SK-N-SH (cell line): ENCODE results near the gene YDJC. TPM values are rescaled to one million over a fixed set of nuclear protein-coding genes. Genes with fewer than 3 reads are reported as not detected.
A peak's percentile ranks its signal among the peaks of the same experiment; 100 is the strongest.

Experiments used
- CTCF ChIA-PET: fragments of 300-600, 350-600 bp; formaldehyde crosslinking; extraction: SDS; loops from one replicate; lab custom pipeline; 2021; lab: Yijun Ruan, JAX
- POLR2A ChIA-PET: fragments of 350-600 bp; sonication (Branson Sonifier 250); formaldehyde crosslinking; extraction: SDS; loops from one replicate; lab custom pipeline; 2020; ENCODE audit warnings: antibody characterized with exemption, inconsistent platforms; lab: Yijun Ruan, JAX
- DNase-seq: peaks from one replicate; pipeline ENCODE4 v3.0.0; 2012
- H2AFZ ChIP-seq: fragments of 200-600 bp; sonication (generic); 2 replicates; pipeline ENCODE4 v1.8.1; 2016; ENCODE audit warnings: antibody characterized with exemption, mild to moderate bottlenecking, low read depth
- H3F3A ChIP-seq: fragments of 200-600 bp; sonication (generic); replicated peaks from 2 replicates; pipeline ENCODE3; 2016; ENCODE audit warnings: antibody characterized with exemption, mild to moderate bottlenecking; ENCODE audit not compliant: insufficient read depth
- H3K27ac ChIP-seq, 2 experiments: fragments of 200-500 bp in 1 of 2; fragments of 200-600 bp in 1 of 2; sonication (Bioruptor generic) in 1 of 2; sonication (generic), shearing (Covaris generic) in 1 of 2; 2 replicates each; pipeline versions ENCODE4 v1.5.1 to v1.6.1; 2014 to 2016; ENCODE audit warnings: low read depth in 2 of 2, inconsistent platforms in 1 of 2, low read length in 1 of 2, mild to moderate bottlenecking in 1 of 2, mixed read lengths in 1 of 2
- H3K27me3 ChIP-seq: fragments of 200-600 bp; sonication (generic), shearing (Covaris generic); 2 replicates; pipeline ENCODE4 v1.6.1; 2016; ENCODE audit warnings: mixed run types; ENCODE audit not compliant: insufficient read depth
- H3K36me3 ChIP-seq, 2 experiments: fragments of 200-500 bp in 1 of 2; fragments of 200-600 bp in 1 of 2; sonication (Bioruptor generic) in 1 of 2; sonication (generic) in 1 of 2; replicated peaks in 1 of 2; 2 replicates each; pipeline versions ENCODE3 to v1.5.1; 2014 to 2016; ENCODE audit warnings: low read length in 1 of 2, mild to moderate bottlenecking in 1 of 2; ENCODE audit not compliant: insufficient read depth in 2 of 2, control insufficient read depth in 1 of 2
- H3K4me1 ChIP-seq, 2 experiments: fragments of 200-500 bp in 1 of 2; fragments of 200-600 bp in 1 of 2; sonication (Bioruptor generic) in 1 of 2; sonication (generic), shearing (Covaris generic) in 1 of 2; 2 replicates each; pipeline versions ENCODE4 v1.5.1 to v1.6.1; 2014 to 2016; ENCODE audit warnings: low read depth in 1 of 2, low read length in 1 of 2, mixed run types in 1 of 2; ENCODE audit not compliant: insufficient read depth in 2 of 2, control insufficient read depth in 1 of 2
- H3K4me2 ChIP-seq: fragments of 200-600 bp; sonication (generic), shearing (Covaris generic); 2 replicates; pipeline ENCODE4 v1.6.1; 2017; ENCODE audit warnings: mixed run types
- H3K4me3 ChIP-seq, 2 experiments: fragments of 200-500 bp in 1 of 2; fragments of 200-600 bp in 1 of 2; sonication (Bioruptor generic) in 1 of 2; sonication (generic), shearing (Covaris generic) in 1 of 2; 2 replicates each; pipeline versions ENCODE4 v1.5.1 to v1.8.1; 2014 to 2016; ENCODE audit warnings: low read depth in 2 of 2, inconsistent platforms in 1 of 2, low read length in 1 of 2, mild to moderate bottlenecking in 1 of 2, mixed read lengths in 1 of 2, moderate library complexity in 1 of 2
- H3K79me2 ChIP-seq: fragments of 200-600 bp; sonication (generic); 2 replicates; pipeline ENCODE4 v1.8.1; 2017; ENCODE audit warnings: mild to moderate bottlenecking; ENCODE audit not compliant: insufficient read depth
- H3K9ac ChIP-seq: fragments of 200-600 bp; sonication (generic); 2 replicates; pipeline ENCODE4 v1.6.1; 2017; ENCODE audit warnings: mixed run types
- H3K9me2 ChIP-seq: fragments of 200-600 bp; sonication (generic); 2 replicates; pipeline ENCODE4 v1.6.1; 2017; ENCODE audit warnings: mixed run types
- H3K9me3 ChIP-seq: fragments of 200-600 bp; sonication (generic); 2 replicates; pipeline ENCODE4 v1.6.1; 2017; ENCODE audit warnings: mixed run types, mild to moderate bottlenecking, moderate library complexity
- H4K20me1 ChIP-seq: fragments of 200-600 bp; sonication (generic); 2 replicates; pipeline ENCODE4 v1.6.1; 2017; ENCODE audit warnings: mild to moderate bottlenecking, mixed run types; ENCODE audit not compliant: insufficient read depth
- CHD2 ChIP-seq: fragments of 150-350 bp; IDR thresholded peaks from 2 replicates; pipeline ENCODE4 v1.6.1; 2018; ENCODE audit warnings: low read length; ENCODE audit not compliant: partially characterized antibody
- ELF1 ChIP-seq: IDR thresholded peaks from 2 replicates; pipeline ENCODE4 v1.4.0; 2012
- FOXJ3 ChIP-seq: sonication (generic); formaldehyde crosslinking; IDR thresholded peaks from 2 replicates; pipeline ENCODE4 v1.5.1; 2020; ENCODE audit warnings: mild to moderate bottlenecking, missing genetic modification reagents
- IRF3 ChIP-seq: fragments of 150-350 bp; IDR thresholded peaks from 2 replicates; pipeline ENCODE4 v1.6.1; 2016; ENCODE audit warnings: mild to moderate bottlenecking, low read depth, low read length
- JUND ChIP-seq: IDR thresholded peaks from 2 replicates; pipeline ENCODE4 v1.4.0; 2012
- MEF2A ChIP-seq: IDR thresholded peaks from 2 replicates; pipeline ENCODE4 v1.4.0; 2012; ENCODE audit warnings: low read depth, borderline replicate concordance
- NFIC ChIP-seq: IDR thresholded peaks from 2 replicates; pipeline ENCODE4 v1.4.0; 2012; ENCODE audit warnings: borderline replicate concordance
- NRF1 ChIP-seq: IDR thresholded peaks from 2 replicates; pipeline ENCODE4 v1.6.1; 2012; ENCODE audit warnings: low read depth, mild to moderate bottlenecking, low read length
- PBX3 ChIP-seq: IDR thresholded peaks from 2 replicates; pipeline ENCODE4; 2012
- POLR2AphosphoS5 ChIP-seq: IDR thresholded peaks from 2 replicates; pipeline ENCODE4 v1.6.1; 2012; ENCODE audit warnings: low read depth, low read length
- RCOR1 ChIP-seq: fragments of 150-350 bp; IDR thresholded peaks from 2 replicates; pipeline ENCODE4 v1.6.1; 2017; ENCODE audit warnings: antibody characterized with exemption, low read length
- REST ChIP-seq: IDR thresholded peaks from 2 replicates; pipeline ENCODE4 v1.6.1; 2012; ENCODE audit warnings: mild to moderate bottlenecking, low read depth, low read length, moderate library complexity
- RXRA ChIP-seq: IDR thresholded peaks from 2 replicates; pipeline ENCODE4 v1.4.0; 2012; ENCODE audit warnings: low read depth, mild to moderate bottlenecking, borderline replicate concordance
- SIN3A ChIP-seq: IDR thresholded peaks from 2 replicates; pipeline ENCODE4 v1.6.1; 2012; ENCODE audit warnings: low read depth, mild to moderate bottlenecking, low read length, moderate library complexity, borderline replicate concordance
- SMC3 ChIP-seq: IDR thresholded peaks from 2 replicates; pipeline ENCODE4 v1.6.1; 2012; ENCODE audit warnings: low read depth, low read length, improper control_type of control experiment
- TAF1 ChIP-seq: IDR thresholded peaks from 2 replicates; pipeline ENCODE4 v1.6.1; 2012; ENCODE audit warnings: low read depth, mild to moderate bottlenecking, low read length, moderate library complexity, borderline replicate concordance
- TCF12 ChIP-seq: IDR thresholded peaks from 2 replicates; pipeline ENCODE4 v1.4.0; 2012
- USF1 ChIP-seq: IDR thresholded peaks from 2 replicates; pipeline ENCODE4 v1.4.0; 2012; ENCODE audit warnings: low read depth, borderline replicate concordance
- YY1 ChIP-seq: IDR thresholded peaks from 2 replicates; pipeline ENCODE4 v1.4.0; 2012; ENCODE audit warnings: low read depth, mild to moderate bottlenecking
- ZBTB33 ChIP-seq: IDR thresholded peaks from 2 replicates; pipeline ENCODE4 v1.4.0; 2012; ENCODE audit warnings: low read depth, borderline replicate concordance
- WGBS: methylation state at CpG from one replicate; pipeline ENCODE4 v1.1.6; 2017; ENCODE audit warnings: low lambda C conversion rate; 5-methylcytosine and 5-hydroxymethylcytosine counted together
- polyA plus RNA-seq, 3 experiments: library from polyadenylated mRNA; depleted of rRNA; stranded (reverse); fragments of >200 nt; gene quantifications; 2 replicates each; pipeline ENCODE4 v1.2.3, GENCODE V29; 2012
- TF ChIP-seq, protein P1 (sequence below): fragments of 150-350 bp; IDR thresholded peaks from 2 replicates; pipeline ENCODE4 v1.6.1; 2017; ENCODE audit warnings: antibody characterized with exemption, low read length, low read depth, borderline replicate concordance

The YDJC gene
- polyA plus RNA-seq, 1 of the 3 experiments (the other 2 are of a cell fraction) = 37.4 TPM

DNA sequence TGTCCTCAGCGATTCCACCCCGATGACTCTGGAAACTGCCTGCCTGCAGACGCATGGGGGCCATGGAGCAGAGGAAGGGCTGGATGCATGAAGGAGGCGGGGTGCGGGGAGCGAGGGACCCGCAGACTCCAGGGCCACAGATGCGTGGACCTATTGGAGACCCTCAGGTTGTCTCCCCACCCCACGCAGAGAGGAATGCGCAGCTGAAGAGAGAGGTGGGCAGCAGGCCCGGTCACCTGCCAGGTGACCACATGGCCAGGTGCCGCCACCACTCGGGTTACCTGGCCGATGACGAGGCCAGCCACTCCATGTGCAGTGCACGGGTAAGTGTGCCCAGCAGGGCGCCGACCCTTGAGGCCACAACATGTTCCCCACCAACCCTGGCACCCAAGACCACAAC lies 3.1 kb upstream of the YDJC start (continued):
- TF ChIP-seq IRF3 = no peak
- TF ChIP-seq RXRA = no peak

DNA sequence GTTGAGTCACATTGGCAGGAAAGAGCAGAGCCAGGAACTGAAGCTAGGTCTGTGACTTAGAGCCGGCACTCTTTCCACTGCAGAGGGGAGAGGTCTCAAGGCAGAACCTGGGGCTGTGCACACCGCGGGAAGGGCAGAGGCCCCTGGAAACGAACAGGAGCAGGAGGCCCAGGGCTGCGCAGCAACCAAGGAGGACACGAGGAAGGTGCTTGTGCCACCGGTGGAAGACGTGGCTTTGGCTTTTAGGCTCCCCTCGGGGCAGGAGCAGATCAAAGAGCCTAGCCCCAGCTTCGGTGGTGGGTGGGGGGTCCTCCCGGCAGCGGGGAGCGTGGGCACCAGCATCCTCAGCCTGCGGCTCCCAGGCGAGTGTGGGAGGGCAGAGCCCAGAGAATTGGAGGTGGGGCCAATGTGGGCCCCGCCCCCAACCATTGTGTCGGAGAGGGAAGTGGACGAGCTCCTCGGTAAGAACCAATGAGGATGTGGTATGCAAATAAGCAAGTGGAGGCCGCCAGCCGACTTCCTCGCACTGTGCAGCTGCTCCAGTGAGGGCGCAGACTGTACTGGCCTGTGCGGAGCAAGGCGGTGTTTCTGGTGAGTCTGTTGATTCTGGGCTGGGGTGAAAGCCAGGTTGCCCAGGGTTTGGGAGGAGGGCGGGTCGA lies 2.5 kb upstream of the YDJC start, which contains the start of gene CCDC116:
CCDC116 (plus strand) TSS at position 524 of the 659 bp plus-strand sequence. CDS start 422 bp downstream, outside the sequence.
- CTCF ChIA-PET = interaction anchor here (6.9 to 11.2 kb wide), 2 partner anchors 8 to 15 kb away, joined by 56 to 145 read pairs; partner anchors contain the start of gene SDF2L1

More for the DNA sequence above, 2.5 kb upstream of the YDJC start, which contains the start of gene CCDC116:
- Histone ChIP-seq H3K4me3 (no peak within 1 kb of the TSS), H3K27ac (no peak within 1 kb of the TSS), H2AFZ (no peak within 1 kb of the TSS), H3K9me2 (no peaks in the 10 kb centered on the region), H3K9ac (no peak within 1 kb of the TSS), H3F3A (peaks cover 6% of the 10 kb centered on the region), H3K4me2 (no peak within 1 kb of the TSS), H4K20me1 (peaks cover 13% of the 10 kb centered on the region), H3K9me3 (no peaks in the 10 kb centered on the region), H3K27me3 (no peaks in the 10 kb centered on the region), H3K36me3 (peaks cover 3 to 8% of the 10 kb centered on the region in 2 experiments), H3K4me1 (peaks cover 6 to 13% of the 10 kb centered on the region in 2 experiments; a peak in 1 of 4 replicates), H3K79me2 (peaks cover 22% of the 10 kb centered on the region; the same call in 1 of the 2 replicates)
- TF ChIP-seq YY1 = no peak
- TF ChIP-seq JUND = no peak
- no peak for TF ChIP-seq FOXJ3 (CRISPR knock-in tag)
- TF ChIP-seq MEF2A = no peak
- no peak for TF ChIP-seq TCF12
- TF ChIP-seq USF1 = no peak
- no peak for TF ChIP-seq RCOR1
- no peak for TF ChIP-seq SIN3A
- TF ChIP-seq NRF1 = no peak
- TF ChIP-seq TAF1 = no peak
- no peak for TF ChIP-seq SMC3
- TF ChIP-seq, protein P1, sequence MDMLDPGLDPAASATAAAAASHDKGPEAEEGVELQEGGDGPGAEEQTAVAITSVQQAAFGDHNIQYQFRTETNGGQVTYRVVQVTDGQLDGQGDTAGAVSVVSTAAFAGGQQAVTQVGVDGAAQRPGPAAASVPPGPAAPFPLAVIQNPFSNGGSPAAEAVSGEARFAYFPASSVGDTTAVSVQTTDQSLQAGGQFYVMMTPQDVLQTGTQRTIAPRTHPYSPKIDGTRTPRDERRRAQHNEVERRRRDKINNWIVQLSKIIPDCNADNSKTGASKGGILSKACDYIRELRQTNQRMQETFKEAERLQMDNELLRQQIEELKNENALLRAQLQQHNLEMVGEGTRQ = no peak
- no peak for TF ChIP-seq CHD2
- no peak for TF ChIP-seq REST
- TF ChIP-seq ZBTB33 = no peak
- TF ChIP-seq NFIC = no peak
- no peak for TF ChIP-seq POLR2AphosphoS5
- TF ChIP-seq PBX3 = no peak
- TF ChIP-seq ELF1 = no peak
- DNase-seq = peak; percentile 63
- POLR2A ChIA-PET = interaction anchor here (1.0 kb wide), 1 partner anchor 9 kb away, joined by 4 read pairs; no protein-coding TSS in a partner anchor
- WGBS = 85% methylated on average over 19 of the region's 27 CpGs
